HG03457 (cell line): Measurements from ENCODE around the gene IGFLR1.

Experiments used
- ATAC-seq: cut with Tn5 transposase; IDR thresholded peaks from one replicate; pipeline ENCODE4 v1.9.1; 2021; ENCODE audit warnings: moderate number of reproducible peaks; ENCODE audit not compliant: unreplicated experiment

The IGFLR1 gene

GRCh38 chr19:35756377-35757230, 14.4 kb upstream of the IGFLR1 start, which contains the start of gene HSPB6:
Gene HSPB6, minus strand, starts transcription at chr19:35757029. Its CDS starts 21 bp downstream, at chr19:35757008.
- no peak for ATAC-seq

DNA sequence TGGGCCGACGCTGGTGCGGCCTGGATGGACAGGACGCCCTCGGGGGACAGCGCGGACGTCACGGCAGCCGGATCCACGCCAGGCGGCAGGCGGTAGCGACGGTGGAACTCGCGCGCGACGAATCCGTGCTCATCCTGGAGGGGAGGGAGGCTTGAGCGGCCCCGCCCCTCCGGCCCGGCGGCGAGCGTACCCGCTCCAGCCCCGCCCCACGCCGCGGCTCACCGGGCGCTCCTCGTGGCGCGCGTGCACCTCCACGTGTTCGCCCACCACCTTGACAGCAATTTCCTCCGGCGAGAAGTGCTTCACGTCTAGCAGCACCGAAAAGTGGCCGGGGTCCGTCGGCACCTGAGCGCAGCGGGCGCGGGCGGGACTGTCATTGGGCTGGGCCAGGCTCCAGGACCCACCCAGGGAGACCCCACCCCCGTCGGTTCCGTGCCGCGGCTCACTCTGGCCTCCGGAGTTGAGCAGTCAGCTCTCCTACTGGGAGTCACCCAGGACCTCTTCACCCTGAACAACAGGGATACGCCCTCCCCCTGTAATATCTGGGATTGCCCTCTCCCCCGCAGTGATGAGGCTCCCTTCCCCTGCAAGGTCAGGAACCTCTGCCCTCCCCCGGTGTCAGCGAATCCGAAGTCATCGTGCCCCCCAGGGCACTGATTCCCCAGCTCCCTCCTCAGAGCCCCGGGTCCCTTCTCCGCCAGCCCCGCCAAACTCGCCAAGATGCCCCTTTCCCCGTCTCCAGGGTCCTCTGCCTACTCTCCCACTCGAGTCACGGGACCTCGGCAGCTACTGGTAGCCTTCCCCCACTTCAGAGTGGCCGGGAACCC, 13.5 kb upstream of the IGFLR1 start:
- no peak for ATAC-seq

GRCh38 chr19:35755131-35755549, 12.9 kb upstream of the IGFLR1 start:
- ATAC-seq: no peak

GRCh38 chr19:35754370-35755130, 12.3 kb upstream of the IGFLR1 start:
- no peak for ATAC-seq

DNA sequence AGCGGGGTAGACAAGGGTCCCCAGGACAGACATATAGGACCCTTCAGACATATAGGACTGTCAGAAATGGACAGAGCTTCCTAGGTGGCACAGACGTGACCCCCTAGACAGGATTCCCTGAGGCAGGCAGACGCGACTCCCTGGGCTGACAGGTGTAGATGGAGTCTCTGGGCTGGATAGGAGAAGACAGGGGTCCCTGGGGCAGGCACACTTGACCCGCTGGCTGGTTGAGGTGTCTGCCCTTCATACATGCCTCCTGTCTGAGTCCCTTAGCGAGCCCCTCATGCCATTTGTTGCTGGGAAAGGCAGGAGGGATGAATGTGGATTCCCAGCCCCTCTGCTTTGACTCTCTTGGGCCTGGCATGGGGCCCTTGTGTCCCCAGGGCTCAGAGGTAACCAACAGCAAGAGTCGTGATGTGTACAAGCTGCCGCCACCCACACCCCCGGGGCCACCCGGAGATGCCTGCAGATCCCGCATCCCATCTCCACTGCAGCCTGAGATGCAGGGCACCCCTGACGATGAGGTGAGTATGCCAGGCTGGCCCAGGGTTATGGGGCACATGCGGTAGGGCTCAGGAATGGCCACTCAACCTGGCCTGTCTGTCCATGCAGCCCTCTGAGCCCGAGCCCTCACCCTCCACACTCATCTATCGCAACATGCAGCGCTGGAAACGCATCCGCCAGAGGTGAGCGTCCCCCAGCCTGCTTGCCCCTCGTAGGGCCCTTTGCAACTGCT, 11.6 kb upstream of the IGFLR1 start:
- no peak for ATAC-seq

- ATAC-seq: no peak
These were observed 10.6 kb upstream of the IGFLR1 start for GRCh38 chr19:35752746-35753350.

DNA sequence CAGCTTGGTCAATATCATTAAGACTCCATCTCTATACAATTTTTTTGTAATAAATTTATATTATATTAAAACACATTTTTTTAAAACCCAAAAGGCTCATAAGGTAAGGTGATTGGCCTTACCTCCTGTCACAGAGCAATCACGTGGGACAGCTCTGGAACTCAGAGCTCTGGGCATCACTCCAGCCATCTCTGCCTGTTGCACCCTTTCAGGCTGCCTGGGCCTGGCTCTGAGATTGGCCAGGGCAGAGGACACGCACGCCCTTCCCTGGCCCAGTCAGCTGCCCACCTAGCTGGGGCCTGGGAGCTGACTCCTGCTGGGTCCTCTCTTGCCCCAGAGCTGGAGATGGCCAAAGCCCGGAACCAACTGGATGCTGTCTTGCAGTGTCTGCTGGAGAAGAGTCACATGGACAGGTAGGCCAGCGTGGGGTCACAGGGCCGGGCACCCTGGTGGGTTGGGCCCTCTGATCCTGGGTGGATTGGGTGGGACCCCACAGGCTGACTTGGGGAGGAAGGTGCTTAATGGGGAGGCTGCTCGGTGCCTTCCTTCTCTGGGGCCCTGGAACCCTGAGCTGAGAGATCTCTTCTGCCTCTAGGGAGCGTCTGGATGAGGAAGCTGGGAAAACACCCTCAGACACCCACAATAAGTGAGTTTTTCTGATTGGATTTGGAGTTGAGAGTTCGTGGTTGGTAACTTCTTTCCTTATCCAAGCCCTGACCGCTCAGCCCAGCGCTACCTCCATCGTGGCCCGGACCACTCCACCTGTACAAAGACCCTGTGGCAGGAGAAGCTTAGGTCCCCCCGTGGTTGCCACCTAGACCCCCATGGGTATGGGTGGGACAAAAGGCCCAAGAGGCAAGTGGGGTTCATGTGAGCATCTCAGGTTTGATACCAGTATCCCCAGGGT, 9.8 kb upstream of the IGFLR1 start:
- no peak for ATAC-seq

DNA sequence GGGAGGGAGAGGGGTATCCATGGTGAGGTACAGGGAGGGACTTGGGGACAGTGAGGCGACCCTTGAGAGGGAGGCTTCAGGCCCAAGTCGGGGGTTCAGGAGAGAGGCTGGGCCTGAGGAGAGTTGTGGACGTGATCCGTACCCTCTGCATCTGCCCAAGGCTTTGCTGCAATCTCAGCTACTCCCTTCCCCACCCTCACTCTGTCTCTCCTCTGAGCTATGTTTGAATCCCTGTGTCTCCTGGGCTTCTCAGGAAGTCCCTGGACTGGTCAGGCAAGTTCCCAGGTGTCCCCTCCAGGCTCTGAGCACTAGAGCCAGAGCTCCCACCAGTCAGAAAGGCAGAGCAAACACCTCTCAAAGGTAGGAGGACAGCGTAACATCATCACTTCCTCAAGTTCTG, 7.9 kb upstream of the IGFLR1 start:
- ATAC-seq: no peak

DNA sequence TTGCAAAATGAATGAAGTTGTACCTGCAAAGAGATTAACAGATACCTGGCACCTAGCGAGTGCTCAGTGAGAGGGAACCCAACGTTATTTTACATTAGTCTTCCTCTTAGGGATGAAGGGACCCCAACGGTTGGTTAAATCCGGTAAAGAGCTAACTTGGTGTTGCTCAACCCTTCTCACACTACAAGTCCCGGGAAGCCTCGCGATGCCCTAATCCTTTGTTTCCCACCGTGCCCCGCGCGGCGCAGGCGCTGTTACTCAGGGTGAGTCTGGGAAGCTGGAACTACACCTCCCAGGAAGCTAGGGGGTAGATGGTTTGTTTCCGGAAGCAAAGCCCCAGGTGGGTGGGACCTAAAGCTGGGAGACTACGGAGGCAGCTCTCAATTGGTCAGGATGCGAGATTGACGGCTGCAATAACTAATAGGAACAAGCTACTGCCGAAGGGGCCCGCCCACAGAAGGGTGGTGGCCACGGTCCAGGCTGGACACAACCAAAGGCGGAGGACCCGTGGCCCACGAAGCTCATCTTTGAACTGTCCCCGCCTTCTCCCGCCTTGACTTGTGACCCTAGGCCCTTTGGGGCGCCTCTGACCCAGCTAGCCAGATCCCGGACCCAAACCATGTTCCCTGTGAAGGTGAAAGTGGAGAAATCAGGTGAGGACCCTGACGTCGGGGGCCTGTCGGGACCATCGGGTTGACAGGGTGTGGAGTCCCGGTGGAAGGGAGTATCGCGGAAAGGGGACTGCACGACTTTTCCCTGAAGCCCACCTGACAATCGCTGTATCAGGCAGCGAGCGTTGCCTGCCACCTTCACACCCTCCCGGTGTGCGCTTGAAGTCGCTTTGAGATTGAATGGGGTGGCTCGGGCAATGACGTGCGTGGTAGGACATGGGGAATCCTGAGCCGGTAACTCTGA, 6.1 kb upstream of the IGFLR1 start, which contains the start of gene LIN37:
LIN37 (plus strand) TSS at position 471 of the 915 bp plus-strand sequence; CDS start at position 620, 149 bp downstream.
- peak; percentile 54 for ATAC-seq

DNA sequence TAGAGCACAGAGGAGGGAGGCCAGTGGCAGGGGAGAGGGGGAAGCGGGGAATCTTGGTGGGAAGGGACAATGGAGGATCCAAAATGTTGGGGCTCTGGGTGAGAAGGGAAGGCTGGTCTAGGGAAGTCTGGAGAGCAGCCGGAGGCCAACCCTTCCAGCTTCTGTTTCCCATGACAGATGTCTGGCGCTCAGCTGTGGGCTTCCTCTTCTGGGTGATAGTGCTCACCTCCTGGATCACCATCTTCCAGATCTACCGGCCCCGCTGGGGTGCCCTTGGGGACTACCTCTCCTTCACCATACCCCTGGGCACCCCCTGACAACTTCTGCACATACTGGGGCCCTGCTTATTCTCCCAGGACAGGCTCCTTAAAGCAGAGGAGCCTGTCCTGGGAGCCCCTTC, 4.3 kb upstream of the IGFLR1 start:
- no peak for ATAC-seq

DNA sequence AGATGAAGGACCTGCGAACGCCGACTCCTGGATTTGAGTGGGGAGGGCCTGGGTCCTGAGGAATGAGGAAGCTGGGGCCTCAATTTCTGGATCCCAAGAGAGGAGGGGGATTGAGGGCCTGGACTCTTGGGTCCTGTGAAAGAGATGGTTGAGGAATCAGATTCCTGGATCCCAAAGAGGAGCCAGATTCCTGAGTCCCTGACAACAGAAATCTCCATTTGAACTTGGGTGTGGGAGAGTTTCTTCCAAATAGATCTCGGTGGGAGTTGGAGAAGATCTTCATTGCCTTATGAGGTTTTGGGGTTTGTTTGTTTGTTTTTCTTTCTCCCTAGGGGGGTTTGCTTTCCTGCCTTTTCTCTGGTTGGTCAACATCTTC, 3.8 kb upstream of the IGFLR1 start:
- ATAC-seq: no peak

GRCh38 chr19:35745328-35746086, 3.3 kb upstream of the IGFLR1 start, which contains the start of the genes PSENEN and U2AF1L4:
Gene PSENEN, plus strand, starts transcription at chr19:35745651. Its CDS starts 280 bp downstream, at chr19:35745931.
Gene U2AF1L4, minus strand, starts transcription at chr19:35745418. Its CDS starts 27 bp downstream, at chr19:35745391.
- ATAC-seq: peak; percentile 28

- no peak for ATAC-seq
These were observed 2.4 kb upstream of the IGFLR1 start for GRCh38 chr19:35744430-35745327.

- ATAC-seq: no peak
These were observed 1.6 kb upstream of the IGFLR1 start for GRCh38 chr19:35743640-35744429.

DNA sequence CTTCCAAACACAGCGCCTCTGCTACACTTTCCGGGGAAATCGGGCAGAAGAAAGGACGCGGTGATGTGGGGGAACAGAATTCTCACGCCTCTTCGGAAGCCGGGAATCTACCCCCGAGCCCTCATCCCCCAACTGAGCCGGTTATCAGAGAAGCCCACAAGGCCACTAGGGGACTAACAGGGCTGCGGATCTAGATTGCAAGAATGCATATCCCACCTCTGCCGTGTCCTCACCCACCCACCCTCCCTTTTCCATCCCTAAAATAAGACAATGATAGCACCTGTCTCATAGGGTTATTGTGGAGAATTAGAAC, 1.1 kb downstream of the IGFLR1 start:
- ATAC-seq: no peak
